GM23248 (cell line): Measurements from ENCODE around the gene ETFA.

Experiments
- EZH2 ChIP-seq: fragments of 200-600 bp; sonication (generic); IDR thresholded peaks from 2 replicates; pipeline ENCODE4 v1.6.1; 2018; ENCODE audit warnings: antibody characterized with exemption, mild to moderate bottlenecking; ENCODE audit not compliant: insufficient read depth, poor library complexity, severe bottlenecking
- EZH2phosphoT487 ChIP-seq: fragments of 200-600 bp; sonication (generic); IDR thresholded peaks from 2 replicates; pipeline ENCODE4 v1.6.1; 2018; ENCODE audit warnings: antibody characterized with exemption, moderate library complexity, mild to moderate bottlenecking, low read depth; ENCODE audit not compliant: insufficient read depth

GRCh38 chr15:76192715-76193114 is 118.6 kb downstream of the ETFA start:
- no peak for TF ChIP-seq EZH2phosphoT487
- no peak for TF ChIP-seq EZH2
